Urinary bladder (tissue), 4 donors: Measurements from ENCODE around the gene P2RY2. TPM values are rescaled to one million over a fixed set of nuclear protein-coding genes. Genes with fewer than 3 reads are reported as not detected.

Source experiments
- DNase-seq: peaks from one replicate; pipeline ENCODE4 v3.0.0-alpha.2; 2015; ENCODE audit errors: extremely low spot score
- H3K27ac ChIP-seq: one replicate; pipeline ENCODE4 v1.5.1; 2013; ENCODE audit warnings: low read depth, mild to moderate bottlenecking, moderate library complexity
- H3K36me3 ChIP-seq: one replicate; pipeline ENCODE4 v1.6.1; 2013; ENCODE audit warnings: mild to moderate bottlenecking, moderate library complexity; ENCODE audit not compliant: insufficient read depth
- H3K4me1 ChIP-seq: one replicate; pipeline ENCODE4 v1.6.1; 2013; ENCODE audit warnings: mild to moderate bottlenecking, moderate library complexity; ENCODE audit not compliant: insufficient read depth
- H3K4me3 ChIP-seq: one replicate; pipeline ENCODE4 v1.5.1; 2013; ENCODE audit warnings: low read depth, low read length
- WGBS: extraction: QIAGEN DNeasy Blood & Tissue Kit; methylation state at CpG from one replicate; pipeline ENCODE4 v1.1.7; 2013; 5-methylcytosine and 5-hydroxymethylcytosine counted together
- polyA plus RNA-seq: library from polyadenylated mRNA; stranded (reverse); fragments of 200-250 nt; gene quantifications from one replicate; pipeline ENCODE4 v1.2.3, GENCODE V29; 2013
- total RNA-seq: library from RNA; depleted of rRNA; stranded (reverse); fragments of >200 nt; gene quantifications from one replicate; pipeline ENCODE4 v1.2.3, GENCODE V29; 2014
- donor health status: healthy with polysubstance abuse.
- donor health status: healthy.

The P2RY2 gene
- total and polyA plus RNA-seq, 2 donors, result 1.8 to 2.3 TPM

DNA sequence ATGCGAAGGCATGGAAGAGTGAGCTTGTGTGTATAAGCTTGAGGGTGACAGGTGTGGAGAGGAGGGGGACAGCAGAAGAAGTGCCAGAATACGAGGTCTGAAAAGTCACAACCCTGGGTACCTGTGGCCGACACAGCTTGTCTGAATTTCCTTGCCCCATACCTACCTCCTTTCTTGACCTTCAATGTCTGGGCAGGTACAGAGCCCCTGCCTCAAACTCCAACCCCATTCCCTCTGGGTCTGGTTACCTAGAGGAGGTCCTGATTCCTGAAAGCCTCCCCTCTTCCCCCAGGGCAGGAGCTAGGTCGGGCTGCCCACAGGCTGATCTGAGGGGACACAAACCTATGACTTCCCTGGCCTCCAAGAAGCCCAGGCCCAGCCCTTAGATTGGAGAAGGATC lies 39.4 kb upstream of the P2RY2 start:
- 90% methylated on average over 4 of the region's 4 CpGs for WGBS
- DNase-seq, result no peak
- H3K27ac ChIP-seq, result no peak overlapping the region
- H3K4me3 ChIP-seq, result no peak overlapping the region
- H3K36me3 ChIP-seq, result no peaks in the 10 kb centered on the region
- H3K4me1 ChIP-seq, result no peaks in the 10 kb centered on the region

DNA sequence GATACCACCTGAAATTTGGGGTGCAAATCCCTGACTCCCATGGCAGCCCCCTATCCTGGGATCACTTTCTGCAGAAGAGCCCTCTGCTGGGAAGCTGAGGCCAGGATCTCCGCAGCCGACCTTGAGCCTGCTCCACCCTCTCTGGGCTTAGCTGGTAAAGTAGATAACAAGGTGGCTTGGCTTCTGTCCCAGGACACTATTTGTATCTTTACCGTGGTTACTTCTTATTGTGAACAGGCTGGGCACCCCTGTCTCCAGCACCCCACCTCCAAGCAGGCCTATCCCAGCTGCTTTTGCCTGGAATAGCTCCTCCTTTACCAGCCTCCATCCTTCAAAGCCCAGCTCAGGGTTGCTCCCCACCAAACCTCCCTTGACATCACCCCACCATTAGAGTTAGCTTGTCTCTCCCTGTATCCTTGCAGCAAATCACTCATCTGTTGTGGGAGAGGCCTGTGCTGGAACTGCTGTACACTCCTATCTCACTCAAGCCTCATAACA lies 35.2 kb upstream of the P2RY2 start:
- DNase-seq, result no peak
- Histone ChIP-seq H3K36me3 (no peaks in the 10 kb centered on the region), H3K27ac (no peak overlapping the region), H3K4me1 (no peaks in the 10 kb centered on the region), H3K4me3 (no peak overlapping the region)
- WGBS, result 44% methylated on average over 3 of the region's 3 CpGs

DNA sequence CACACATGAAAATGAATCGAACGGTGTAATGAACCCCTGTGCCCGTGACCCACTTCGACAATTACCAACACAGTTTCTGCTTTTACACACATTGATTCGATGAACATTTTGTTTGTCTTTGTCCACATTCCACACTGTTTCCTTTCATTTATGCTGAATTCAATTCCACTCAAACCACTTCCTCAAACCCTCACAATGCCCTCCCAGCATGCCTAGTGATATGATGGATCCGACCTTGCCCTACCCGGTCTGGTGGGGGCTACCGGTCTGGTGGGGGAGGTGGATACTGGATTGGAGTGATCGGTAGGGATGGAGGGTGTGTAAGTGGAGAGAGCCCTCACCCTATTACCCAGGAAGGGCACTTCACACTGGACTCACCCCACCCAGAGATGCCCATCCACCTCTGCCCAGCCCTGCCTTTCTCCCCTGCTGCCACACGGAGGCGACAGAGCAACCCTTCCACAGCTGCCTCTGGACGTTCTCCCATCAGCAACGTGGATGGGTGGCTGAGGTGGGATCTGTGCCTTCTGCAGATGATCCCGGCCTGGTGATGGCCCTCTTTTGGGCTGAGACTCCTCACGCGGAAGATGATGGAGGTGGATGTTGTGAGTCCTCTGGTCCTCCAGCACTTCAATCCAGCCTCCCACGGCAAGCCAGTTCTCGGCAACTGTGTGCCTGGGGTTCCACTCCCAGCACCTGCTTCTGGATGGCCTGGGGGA lies 33.0 kb upstream of the P2RY2 start:
- H3K4me1 ChIP-seq, result no peaks in the 10 kb centered on the region
- WGBS, result 43% methylated on average over 18 of the region's 18 CpGs
- H3K36me3 ChIP-seq, result no peaks in the 10 kb centered on the region
- no peak overlapping the region for H3K27ac ChIP-seq
- no peak overlapping the region for H3K4me3 ChIP-seq
- DNase-seq, result no peak

DNA sequence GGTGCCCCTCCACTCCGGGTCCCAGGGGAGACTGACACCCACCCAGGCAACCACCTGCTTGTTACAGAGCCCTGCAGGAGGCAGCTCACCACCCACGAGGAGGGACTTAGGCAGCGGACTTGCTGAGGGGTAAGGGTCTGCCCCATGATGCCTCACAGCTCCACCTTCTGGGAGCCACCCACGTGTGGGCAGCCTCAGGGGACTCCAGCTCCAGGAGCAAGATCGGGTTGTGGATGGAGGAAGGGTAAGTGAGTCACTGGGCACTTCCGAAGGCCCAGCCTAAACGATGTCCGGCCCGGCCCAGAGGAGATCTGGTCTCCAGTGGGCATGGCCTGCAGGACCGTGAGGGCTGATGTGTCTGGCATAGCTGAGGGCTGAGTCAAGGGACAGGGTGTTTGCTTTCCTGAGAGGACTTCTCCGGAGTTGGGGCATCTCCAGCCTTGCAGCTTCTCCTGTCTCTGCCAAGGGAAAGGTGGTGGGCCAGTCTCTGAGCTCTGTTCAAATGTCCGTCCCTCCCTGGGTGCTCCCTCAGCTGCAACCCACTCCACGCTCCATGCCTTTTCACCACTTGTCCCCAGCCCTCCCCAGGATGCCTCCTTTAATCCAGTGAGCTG lies 32.3 kb upstream of the P2RY2 start:
- H3K27ac ChIP-seq, result peak overlapping the region; percentile 13
- H3K4me1 ChIP-seq, result no peaks in the 10 kb centered on the region
- 73% methylated on average over 13 of the region's 13 CpGs for WGBS
- DNase-seq, result no peak
- no peak overlapping the region for H3K4me3 ChIP-seq
- no peaks in the 10 kb centered on the region for H3K36me3 ChIP-seq

DNA sequence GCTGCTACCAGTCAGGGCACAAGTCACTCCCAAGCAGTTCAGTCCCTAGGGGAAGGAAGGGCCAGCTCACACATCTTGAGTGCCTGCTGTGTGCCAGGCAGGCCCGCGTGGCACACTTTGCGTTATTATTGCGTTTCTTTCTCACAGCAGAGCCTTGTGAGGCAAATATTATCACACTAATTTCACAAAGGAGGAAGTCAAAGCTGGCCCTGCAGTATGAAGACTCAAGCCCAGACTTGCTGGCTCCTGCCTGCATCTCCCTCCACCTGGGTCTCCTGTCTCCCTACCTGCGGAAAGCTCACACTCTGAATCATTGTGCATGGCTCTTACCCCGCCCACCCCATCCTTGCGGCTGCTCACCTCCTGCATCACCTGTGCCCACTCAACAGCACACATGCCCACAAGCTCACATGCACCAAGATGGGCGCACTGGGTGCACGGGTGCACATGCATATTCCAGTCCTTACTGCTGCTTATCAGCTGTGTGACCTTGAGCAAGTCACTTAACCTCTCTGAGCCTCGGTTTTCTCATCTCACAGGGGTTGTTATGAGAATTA lies 31.7 kb upstream of the P2RY2 start:
- WGBS, result 87% methylated on average over 10 of the region's 10 CpGs
- H3K4me3 ChIP-seq, result no peak overlapping the region
- H3K27ac ChIP-seq, result peak overlapping the region; percentile 13
- no peaks in the 10 kb centered on the region for H3K36me3 ChIP-seq
- DNase-seq, result no peak
- no peaks in the 10 kb centered on the region for H3K4me1 ChIP-seq

DNA sequence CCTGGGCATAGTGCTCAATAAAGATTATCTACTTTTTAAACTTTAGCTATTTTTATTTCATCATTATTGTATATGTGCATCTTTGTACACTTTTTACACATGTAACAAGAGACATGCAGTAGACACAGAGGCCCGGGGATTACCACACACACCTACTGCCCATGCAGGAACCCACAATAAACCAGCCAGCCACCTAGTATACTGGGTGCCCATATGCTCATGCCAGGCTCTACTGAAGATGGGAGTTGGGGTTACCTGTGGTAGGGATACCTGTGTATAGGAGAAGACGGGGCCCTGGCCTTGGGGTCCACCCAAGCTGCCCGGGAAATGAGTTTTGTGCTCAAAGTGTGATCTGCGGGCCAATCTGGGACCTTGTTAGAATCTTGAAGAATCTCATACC lies 31.2 kb upstream of the P2RY2 start:
- DNase-seq, result no peak
- no peak overlapping the region for H3K4me3 ChIP-seq
- 58% methylated on average over 4 of the region's 4 CpGs for WGBS
- no peak overlapping the region for H3K27ac ChIP-seq
- no peaks in the 10 kb centered on the region for H3K4me1 ChIP-seq
- no peaks in the 10 kb centered on the region for H3K36me3 ChIP-seq

DNA sequence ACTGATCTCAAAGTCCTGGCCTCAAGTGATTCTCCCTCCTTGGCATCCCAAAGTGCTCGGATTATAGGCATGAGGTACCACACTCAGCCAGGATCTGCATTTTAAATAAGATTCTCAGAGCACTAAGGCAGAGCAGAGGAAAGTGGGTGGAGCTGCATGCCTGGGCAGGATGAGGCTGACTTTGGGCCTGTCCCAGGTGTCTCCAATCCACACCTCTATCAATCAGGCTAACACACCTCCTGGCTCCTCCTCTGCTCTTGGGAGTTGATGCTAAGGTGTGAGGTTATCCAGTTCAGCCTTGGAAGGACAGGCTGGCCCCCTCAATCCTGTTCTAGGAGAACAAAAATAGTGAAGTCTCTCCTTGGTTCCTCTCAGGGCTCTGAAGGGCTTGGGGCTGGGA lies 30.2 kb upstream of the P2RY2 start:
- WGBS, result 85% methylated on average over 1 of the region's 1 CpG
- DNase-seq, result no peak

DNA sequence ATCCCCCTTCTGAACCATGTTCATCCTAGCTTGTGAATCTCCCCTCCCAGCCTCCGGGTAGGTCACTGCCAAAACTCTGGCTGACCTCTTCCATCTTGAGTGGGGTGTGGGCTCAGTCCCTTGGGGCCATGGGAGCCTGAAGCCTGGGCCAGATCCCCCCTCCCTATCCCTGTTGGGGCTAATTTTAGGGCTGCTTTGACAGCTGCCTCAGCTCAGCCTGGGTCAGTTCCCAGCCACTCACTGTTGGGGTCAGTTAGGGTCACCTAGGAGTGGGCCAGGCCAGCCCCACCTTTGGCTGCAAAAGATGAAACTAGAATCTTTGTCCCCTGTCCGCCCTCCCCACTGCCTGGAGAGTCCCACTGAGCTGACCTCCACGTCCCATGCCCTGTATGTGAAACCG lies 29.8 kb upstream of the P2RY2 start:
- Histone ChIP-seq H3K36me3 (no peaks in the 10 kb centered on the region), H3K27ac (no peak overlapping the region), H3K4me1 (no peaks in the 10 kb centered on the region), H3K4me3 (no peak overlapping the region)
- WGBS, result 68% methylated on average over 4 of the region's 4 CpGs
- no peak for DNase-seq

More for the DNA sequence above, 30.2 kb upstream of the P2RY2 start:
- Histone ChIP-seq H3K4me1 (no peaks in the 10 kb centered on the region), H3K4me3 (no peak overlapping the region), H3K27ac (no peak overlapping the region), H3K36me3 (no peaks in the 10 kb centered on the region)

DNA sequence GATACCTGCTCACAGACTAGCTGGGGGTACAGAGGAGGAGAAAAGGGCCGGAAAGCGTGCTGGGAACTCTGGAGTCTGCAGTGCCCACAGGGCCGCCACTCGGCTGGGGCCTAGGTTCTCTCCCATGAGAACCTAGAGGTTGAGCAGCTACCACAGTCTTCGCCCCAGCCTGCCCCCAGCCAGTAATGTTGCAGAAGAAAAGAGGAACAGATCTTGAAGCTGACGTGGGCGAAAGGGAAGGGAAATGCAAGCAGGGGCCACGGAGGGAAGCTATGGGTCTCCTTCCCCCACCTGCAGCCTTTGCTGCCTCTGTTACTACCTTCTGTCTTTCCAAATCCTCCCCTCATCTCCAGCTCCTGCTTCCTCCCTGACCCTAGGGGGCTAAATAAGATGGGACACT lies 28.8 kb upstream of the P2RY2 start:
- H3K27ac ChIP-seq, result no peak overlapping the region
- no peaks in the 10 kb centered on the region for H3K4me1 ChIP-seq
- 74% methylated on average over 8 of the region's 8 CpGs for WGBS
- H3K36me3 ChIP-seq, result no peaks in the 10 kb centered on the region
- no peak for DNase-seq
- H3K4me3 ChIP-seq, result no peak overlapping the region

DNA sequence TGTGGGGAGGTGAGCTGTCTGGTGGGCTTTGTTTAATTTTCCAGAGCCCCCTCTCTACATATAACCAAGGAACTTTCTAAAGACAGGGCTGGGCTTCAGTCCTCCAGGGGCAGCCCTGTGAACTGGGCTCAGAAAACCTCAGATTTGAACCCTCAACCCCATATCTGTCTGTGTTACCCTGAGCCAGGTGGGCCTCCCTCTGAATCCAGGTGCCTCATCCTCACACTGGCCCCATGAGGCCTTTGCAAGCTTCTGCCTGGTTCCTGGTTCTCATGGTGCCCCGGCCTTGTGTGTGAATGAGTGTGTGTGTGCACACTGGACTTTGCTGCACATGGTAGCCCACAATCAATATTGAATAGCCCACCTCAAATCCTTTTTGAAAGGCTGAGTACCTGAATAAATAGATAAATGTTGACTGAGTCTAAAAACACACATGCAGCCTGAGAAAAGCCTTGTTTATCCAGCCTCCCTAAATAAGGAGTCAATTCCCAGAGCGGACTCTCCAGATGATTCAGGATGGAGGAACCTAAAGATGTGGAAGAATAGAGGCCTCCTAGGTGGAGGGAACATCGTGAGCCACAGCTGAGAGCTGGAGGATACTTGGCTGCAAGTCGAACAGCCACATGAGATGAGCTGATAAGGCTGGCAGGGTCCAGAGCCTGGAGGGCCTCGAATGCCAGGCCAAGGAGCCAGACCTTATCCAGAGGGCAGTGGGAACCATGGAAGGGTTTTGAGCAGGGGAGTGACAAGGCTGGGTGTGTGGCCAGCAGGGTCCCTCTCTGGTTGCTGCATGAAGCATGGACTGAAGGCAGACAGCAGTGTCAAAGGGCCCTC lies 28.1 kb upstream of the P2RY2 start:
- no peak for DNase-seq
- H3K4me3 ChIP-seq, result no peak overlapping the region
- H3K36me3 ChIP-seq, result no peaks in the 10 kb centered on the region
- 60% methylated on average over 5 of the region's 5 CpGs for WGBS
- no peaks in the 10 kb centered on the region for H3K4me1 ChIP-seq
- H3K27ac ChIP-seq, result no peak overlapping the region

DNA sequence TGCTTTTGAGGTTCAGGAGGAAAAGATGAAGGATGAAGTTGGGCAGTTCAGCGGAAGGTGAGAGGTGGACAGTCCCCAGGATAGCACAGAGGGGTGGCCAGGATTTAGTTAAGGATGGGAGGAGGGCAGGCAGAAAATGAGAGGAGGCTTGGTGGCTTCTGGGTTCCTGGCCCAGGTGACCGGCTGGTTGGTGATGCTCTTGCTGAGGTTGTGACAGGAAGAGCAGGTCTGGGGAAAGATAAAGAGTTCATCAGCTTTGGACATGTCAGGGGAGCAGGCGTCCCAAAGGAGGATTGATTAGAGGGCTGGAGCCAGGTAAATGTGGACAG lies 27.6 kb upstream of the P2RY2 start:
- Histone ChIP-seq H3K27ac (no peak overlapping the region), H3K4me1 (no peaks in the 10 kb centered on the region), H3K4me3 (no peak overlapping the region), H3K36me3 (no peaks in the 10 kb centered on the region)
- no peak for DNase-seq
- 98% methylated on average over 3 of the region's 3 CpGs for WGBS

DNA sequence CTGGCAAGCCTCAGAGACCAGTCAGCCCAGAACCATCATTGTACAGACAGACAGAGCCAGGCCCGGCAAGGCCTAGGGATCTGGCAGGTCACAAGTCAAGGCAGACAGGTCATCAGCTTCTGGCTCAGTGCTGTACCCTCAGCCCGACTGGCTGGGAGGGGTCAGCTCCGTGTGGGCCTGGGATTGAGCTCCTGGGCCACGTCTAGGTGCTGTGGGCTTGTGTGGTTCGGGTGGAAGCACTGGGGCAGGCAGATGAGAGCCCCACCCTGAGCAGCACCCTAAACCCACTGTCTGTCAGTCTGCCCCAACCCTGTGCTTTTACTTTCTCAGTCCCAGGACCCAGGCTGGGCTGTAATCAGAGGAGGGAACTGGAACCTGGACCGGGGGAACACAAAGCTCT lies 26.9 kb upstream of the P2RY2 start:
- Histone ChIP-seq H3K4me3 (no peak overlapping the region), H3K4me1 (no peaks in the 10 kb centered on the region), H3K27ac (no peak overlapping the region), H3K36me3 (no peaks in the 10 kb centered on the region)
- no peak for DNase-seq
- WGBS, result 83% methylated on average over 6 of the region's 6 CpGs

DNA sequence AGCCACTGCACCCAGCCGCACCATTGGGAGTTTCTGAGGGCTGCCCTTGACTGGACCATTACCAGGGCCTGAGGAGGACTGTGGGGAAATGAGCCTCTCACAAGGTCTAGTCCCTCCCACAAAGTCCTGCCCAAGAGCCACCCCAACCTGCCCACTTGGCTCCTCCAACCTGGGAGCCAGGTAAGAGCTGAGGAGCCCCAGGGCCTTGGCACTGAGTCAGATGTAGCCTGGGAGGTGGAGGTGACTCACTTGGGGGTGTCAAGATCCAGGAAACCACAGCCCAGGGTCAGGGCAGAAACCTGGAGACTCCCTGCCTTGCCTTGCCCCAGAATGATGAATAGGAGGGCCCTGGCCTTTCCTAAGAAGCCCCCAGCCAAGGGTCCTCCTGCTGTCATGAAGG lies 25.8 kb upstream of the P2RY2 start:
- H3K4me1 ChIP-seq, result no peaks in the 10 kb centered on the region
- H3K4me3 ChIP-seq, result no peak overlapping the region
- H3K27ac ChIP-seq, result no peak overlapping the region
- H3K36me3 ChIP-seq, result no peaks in the 10 kb centered on the region
- no peak for DNase-seq
- 97% methylated on average over 1 of the region's 1 CpG for WGBS
